IPS-11a (cell line): ENCODE data around the gene GSTO2.

Source experiments
- H3K4me3 ChIP-seq: one replicate; pipeline ENCODE4 v1.5.1; 2013; ENCODE audit warnings: low read depth, low read length, control low read depth

GSTO2 gene

DNA sequence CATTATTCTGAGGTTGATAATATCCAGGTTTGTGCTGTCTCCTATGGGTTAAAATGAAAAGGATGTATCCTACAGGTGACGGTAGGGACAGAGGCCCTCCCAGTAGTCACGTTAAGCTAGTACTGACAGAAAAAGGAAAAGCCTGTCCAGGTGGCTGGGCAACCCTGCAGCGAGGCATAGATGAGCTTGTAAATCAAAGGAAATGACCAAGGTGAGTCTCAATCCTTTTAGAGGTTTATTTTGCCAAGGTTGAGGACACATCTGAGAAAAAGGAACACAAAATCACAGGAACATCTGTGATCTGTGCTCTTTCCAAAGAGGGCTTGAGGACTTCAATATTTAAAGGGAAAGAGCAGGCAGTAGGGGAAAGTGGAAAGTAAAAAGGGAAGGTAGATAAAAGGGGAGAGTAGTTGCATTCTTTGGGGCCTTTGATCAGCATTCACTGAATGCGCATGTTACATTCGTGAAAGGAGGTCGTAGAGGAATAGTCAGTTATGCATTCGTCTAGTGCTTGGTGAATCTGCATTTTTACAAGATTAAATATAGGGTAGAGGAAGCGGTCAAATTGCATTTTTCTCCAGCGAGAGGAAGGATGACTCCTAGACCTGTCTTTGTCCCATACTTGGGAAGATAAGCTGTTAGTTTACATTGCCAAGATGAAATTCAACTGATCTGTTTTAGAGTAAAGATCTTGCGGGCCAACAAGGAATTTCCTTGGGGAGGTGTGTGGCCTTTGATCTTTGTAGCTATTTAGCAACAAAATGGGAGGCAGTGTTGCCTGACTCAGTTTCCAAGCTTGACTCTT is 15.2 kb upstream of the GSTO2 start:
- peak overlapping the region; percentile 66 for H3K4me3 ChIP-seq

DNA sequence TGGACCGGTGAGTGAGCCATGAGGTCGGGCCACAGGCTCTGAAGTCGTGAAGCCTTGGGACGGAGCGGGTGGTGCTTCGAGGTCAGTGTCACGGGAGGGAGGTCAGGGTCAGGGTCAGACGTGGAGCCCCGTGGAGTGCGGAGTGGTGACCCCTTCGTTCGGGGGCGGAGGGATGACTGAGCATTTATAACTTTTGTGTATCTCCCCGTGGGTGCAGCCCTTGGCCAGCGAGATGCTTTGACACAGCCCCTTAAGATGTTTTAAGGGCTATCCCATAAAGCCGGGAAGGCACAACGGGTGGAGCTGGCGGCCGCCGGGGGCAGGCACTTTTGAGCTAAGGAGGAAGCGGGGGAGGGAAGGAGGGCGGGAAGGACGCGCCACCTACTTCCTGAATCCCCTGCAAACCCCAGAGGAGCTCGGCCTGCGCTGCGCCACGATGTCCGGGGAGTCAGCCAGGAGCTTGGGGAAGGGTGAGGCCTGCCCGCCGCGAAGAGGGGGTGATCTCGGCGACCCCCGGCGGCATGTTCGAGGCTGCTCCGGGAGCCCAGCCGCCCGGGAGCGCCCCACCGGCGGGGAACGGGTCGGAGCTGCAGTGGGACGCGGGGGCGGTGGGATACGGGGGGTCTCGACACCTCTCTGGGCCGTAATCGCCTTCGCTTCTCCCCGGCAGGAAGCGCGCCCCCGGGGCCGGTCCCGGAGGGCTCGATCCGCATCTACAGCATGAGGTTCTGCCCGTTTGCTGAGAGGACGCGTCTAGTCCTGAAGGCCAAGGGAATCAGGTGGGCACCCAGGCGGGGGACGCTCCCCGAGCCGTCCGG is 14.3 kb upstream of the GSTO2 start, which contains the start of gene GSTO1:
Gene GSTO1 (plus strand): TSS at position 400 of the 818 bp plus-strand sequence. CDS start 37 bp downstream, at position 437.
- H3K4me3 ChIP-seq = peak within 1 kb of the TSS; percentile 66

DNA sequence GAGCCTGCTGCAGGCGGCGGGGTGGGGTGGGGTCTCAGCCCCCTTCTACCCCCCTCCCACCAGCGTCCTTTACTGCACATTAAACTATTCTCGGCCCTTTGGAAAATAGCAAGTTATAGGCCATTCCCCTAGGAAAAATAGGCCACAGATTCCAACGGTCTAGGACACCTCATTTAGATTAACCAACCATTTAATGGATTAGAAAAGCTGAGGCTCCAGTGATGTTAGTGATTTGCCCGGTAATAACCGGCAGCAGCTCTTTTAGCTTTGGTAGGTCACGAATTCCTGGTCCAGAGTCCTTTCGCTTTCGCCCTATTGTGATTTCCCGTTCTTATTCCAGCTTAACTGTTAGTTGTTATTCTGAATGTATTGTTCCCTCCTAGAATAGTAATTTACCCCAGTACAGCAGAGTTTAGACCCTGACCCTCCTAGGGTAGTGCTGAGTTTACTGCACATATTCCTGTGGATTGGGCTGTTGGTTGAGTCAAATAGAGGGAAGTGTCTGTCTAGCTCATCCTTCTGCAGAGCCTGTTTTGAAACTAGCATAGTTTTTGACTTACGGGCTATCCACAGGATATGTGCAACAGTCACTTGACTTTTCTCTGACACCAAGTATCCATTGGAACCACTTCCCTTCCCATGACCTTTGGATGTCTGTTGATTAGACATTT is 13.5 kb upstream of the GSTO2 start:
- peak overlapping the region; percentile 66 for H3K4me3 ChIP-seq

DNA sequence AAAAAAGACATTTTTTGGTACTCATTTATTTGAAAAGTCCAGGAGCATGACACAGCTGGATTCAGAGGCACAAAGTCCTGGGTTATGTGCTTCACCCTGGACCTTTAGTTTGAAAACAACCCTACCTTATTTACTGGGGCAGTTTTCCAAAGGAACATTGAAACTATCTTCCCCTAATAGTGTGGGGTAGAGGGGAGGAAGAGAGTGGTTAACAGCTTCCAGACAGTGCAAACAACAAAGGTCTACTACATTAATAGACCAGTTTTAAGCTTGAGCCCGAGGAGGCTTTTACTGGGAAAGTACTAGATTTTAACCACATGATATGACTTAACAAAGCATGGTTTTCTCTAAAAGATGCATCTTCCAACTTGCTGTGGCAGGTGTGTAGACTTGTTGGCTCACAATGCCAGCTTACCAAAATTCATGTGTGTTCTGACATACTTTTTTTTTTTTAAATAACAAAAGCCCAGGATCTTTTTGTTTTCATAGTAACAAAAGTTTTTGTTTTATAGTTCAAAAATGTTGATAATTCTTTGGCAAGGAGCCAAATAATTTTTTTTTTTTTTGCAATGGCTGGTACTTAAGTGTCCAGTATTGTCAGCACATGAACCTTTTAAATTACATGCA is 12.5 kb upstream of the GSTO2 start:
- H3K4me3 ChIP-seq = no peak overlapping the region

DNA sequence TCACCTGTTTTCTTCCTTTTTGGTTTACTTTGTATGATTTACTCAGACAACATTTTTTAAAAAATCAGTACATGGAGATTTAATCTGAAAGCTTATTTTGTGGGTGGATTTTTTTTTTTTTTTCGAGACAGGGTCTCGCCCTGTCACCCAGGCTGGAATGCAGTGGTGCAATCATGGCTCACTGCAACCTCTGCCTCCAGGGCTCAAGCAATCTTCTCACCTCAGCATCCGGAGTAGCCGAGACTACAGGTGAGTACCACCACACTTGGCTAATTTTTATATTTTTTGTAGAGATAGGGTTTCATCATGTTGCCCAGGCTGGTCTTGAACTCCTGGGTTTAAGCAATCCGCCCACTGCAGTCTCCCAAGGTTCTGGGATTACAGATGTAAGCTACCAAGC is 11.7 kb upstream of the GSTO2 start:
- no peak overlapping the region for H3K4me3 ChIP-seq

DNA sequence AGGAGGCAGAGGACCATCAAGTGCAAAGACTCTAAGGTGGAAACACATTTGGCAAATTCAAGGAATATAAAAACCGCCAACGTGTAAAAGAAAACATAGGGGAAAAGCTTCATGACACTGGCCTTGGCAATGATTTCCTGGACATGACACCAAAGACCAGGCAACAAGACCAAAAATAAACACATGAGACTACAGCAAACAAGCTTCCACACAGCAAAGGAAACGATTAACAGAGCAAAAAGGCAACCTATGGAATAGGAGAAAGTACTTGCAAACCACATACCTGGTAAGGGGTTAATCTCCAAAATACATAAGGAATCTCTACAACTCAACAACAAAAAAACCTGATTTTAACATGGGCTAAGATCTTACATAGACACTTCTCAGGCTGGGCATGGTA is 10.8 kb upstream of the GSTO2 start:
- no peak overlapping the region for H3K4me3 ChIP-seq

DNA sequence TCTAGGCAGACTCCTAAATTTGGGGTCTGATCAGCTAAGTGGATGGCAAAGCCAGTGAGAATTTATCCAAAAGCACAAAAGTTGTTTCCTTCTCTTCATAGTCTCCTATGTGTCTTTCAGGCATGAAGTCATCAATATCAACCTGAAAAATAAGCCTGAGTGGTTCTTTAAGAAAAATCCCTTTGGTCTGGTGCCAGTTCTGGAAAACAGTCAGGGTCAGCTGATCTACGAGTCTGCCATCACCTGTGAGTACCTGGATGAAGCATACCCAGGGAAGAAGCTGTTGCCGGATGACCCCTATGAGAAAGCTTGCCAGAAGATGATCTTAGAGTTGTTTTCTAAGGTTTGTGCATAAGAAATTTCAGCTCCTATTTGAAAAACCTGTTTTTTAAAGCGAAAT is 9.5 kb upstream of the GSTO2 start:
- no peak overlapping the region for H3K4me3 ChIP-seq

DNA sequence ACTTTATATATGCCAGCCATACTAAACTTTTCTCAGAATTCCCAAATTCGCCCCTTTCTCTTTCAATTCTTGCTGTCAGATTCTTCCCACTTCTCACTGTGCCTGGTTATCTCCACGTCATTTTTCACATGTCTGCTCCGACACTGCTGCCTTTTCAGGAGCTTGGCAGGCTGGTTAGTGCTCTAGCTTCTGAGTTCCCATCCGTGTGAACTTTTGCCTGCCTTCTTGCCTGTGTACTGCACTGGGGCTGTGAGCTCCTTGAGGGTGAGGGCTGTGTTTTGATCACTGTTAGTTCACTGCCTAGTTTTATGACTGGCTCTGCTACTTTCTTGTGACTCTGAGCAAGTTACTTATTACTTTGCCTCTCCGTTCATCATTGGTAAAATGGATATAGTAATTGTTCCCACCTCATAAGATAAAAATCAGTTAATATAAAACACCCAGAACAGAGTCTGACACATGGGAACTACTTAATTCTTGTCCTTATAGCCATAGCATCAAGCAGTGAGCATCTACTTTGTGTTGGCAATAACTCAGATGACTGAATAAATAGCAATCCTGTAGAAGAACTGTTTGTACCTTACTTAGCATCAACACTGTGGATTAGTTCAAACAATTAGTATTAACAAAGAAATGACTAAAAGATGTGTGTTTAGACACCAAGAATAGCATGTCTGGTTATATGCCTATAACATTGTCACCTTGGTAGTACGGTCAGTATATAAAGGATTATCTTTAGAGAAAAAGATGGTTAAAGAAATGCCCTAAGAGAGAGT is 8.8 kb upstream of the GSTO2 start:
- no peak overlapping the region for H3K4me3 ChIP-seq

DNA sequence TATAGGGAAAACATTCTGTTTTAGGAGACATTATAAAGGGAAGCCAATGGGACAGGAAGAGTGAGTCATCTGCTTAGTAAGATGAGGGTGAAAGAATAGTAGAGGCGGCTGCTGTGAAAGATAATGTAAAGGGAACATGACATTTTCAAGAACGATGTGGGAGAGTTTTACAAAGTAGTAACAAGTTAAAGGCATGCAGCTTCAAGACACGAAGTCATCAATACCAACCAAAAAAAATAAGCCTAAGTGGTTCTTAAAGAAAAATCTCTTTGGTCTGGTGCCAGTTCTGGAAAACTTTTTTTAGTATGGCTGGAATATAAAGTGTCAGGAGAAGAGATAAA is 8.2 kb upstream of the GSTO2 start:
- no peak overlapping the region for H3K4me3 ChIP-seq

DNA sequence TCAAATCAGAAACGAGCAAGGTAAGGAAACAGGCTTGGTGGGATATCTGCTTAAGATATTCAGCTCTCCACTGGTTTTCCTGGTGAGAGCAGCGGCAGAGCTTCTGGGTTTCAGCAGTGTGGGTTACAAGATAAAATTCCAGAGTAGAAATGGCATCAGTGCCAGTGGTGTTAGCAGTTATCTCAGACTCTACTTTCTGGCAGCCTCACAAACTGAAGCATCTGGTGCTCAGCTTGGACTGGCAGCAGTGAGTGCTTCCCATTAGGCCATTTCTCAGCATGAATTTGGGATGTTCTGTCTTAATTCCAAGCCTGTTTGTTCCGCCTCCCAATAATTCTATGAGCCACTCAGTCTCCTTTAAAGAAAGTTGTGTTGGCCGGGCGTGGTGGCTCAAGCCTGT is 6.9 kb upstream of the GSTO2 start:
- no peak overlapping the region for H3K4me3 ChIP-seq

DNA sequence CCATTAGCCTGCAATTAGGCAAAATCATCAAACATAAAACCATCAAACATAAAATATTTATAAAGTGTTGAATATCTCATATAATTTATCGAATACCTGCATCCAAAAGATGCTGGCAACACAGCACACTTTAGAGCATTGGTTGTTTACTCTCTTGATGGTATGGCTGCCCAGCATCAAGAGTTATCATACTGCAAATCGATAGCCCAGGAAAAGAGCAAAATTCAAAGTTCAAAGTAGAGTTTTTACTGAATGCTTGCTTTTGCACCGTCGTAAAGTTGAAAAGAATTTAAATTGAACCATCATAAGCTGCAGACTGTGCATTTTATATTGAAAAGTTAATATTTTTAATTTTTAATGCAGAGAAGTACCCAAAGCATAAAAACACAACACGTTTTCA is 4.2 kb upstream of the GSTO2 start:
- no peak overlapping the region for H3K4me3 ChIP-seq

DNA sequence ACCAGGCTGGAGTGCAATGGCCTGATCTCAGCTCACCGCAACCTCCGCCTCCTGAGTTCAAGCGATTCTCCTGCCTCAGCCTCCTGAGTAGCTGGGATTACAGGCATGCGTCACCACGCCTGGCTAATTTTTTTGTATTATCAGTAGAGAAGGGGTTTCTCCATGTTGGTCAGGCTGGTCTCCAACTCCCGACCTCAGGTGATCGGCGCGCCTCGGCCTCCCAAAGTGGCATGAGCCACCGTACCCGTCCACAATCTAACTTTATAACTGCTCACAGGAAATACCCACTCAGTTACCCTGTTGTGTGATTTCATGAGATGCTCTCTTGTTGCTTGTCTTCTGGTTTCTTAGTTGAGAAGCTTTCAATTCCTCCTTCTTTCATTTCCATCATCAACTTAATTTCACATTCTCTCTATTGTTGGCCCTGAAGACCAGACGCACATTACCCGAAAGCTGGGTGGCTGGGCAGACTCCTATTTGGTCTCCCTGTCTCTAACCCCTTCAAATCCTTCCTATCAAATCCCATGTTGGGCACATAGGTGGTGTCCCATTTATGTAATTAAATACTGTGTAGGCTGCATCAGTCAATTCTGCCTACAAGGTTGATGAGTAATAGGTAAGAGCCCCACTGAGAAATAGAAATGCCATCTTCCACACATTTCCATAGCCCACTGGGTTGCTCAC is 1.1 kb upstream of the GSTO2 start:
- peak overlapping the region; percentile 94 for H3K4me3 ChIP-seq

DNA sequence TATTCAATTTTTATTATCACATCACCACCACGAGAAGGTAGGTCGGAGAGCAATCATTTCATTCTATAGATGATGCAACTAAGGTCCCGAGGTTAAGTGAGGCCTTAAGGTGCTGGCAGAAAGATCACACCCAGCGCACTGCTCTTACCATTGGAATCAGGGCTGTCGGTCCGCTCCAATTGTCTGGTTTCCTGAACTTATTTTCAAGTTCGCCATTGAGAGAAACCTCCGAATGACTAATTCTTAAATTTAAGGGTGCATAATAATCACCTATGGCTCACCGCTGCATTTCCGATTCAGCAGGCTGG is 625 bp upstream of the GSTO2 start:
- peak overlapping the region; percentile 94 for H3K4me3 ChIP-seq

DNA sequence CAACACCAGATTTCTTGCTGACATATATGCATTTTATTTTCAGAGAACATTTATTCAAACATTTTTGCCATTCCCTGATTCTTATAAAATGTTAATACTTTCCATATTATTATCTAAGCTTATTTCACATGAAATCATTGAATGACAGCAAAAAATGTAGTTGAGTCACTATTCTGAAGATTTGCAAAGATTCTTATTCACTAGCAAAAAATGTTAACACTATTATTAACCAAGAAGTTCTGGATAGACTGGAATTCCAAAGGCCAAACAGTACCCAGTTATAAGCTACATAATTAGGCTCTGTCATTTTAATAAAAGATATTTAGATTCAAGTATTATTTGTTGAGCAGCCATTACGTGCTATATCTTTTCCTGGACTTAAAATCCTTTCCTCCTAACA is 4.3 kb downstream of the GSTO2 start:
- H3K4me3 ChIP-seq = no peak overlapping the region

DNA sequence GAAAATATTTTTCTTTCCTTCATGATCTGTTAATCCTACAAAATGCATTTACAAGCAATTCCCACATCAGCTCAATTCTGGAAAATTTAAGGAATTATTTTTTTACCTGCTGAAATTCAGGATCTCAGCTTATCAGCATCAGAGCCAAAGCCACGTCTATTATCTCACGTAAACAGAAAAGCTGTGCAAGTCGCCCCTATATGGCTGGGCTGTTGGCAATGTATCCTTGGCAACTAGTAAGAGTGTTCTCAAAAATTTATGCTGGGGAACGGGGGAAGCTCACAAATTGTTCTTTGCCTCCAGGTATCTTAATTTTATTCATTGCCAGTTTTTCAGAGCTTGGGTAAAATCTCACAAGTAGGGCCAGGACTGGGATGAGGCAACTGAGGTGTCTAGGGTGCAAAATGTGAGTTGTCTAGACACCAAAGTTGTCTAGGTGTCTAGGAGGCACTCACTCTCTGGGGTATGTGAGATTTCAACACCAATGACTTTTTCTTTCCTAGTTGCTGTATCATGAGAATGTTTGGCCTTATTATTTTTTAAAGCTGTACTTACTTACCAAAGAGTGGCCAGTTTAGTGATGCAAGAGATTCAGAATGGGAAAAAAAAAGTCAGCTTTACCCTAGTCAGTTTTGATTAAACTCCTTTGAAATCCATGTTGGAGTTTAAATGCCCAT is 5.1 kb downstream of the GSTO2 start:
- H3K4me3 ChIP-seq = no peak overlapping the region

DNA sequence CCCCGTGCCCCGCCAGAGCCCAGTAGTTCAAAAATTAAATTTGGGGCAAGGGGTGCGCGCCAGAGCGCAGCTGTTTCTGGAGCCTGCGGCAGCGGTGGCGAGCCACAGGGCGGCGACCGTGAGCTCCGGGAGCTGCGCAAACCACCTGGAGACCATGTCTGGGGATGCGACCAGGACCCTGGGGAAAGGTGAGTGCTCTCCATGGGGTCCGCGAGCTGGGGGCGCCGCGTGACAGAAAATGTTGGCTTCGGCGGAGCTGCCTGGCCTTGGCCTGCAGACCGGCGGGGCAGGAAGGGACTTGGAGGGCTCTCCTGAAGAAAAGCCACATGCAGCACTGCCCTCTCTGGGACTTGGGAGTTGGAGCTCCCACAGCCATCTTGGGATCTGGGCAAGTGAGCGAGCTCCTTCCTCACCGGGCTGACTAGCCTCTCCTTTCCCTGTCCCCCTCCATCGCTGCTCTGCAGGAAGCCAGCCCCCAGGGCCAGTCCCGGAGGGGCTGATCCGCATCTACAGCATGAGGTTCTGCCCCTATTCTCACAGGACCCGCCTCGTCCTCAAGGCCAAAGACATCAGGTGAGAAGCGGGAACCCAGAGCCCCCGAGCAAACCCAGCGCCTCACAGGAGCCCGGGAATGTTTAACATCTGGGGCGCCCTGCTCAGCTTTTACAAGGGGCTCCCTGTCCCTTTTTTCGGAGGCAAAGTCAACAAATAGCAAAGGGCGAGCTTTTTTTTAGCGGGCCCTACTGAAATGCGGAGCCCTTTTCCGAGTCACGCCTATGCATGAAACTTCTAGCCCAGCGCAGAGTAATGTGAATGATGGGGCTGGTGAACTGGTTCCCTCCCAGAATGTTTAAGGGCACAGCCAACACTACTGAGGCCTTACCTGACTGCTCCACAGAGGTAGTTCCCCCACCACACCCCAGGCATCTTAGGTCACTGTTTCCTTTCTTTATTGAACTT is 6.1 kb downstream of the GSTO2 start:
- peak overlapping the region; percentile 61 for H3K4me3 ChIP-seq

DNA sequence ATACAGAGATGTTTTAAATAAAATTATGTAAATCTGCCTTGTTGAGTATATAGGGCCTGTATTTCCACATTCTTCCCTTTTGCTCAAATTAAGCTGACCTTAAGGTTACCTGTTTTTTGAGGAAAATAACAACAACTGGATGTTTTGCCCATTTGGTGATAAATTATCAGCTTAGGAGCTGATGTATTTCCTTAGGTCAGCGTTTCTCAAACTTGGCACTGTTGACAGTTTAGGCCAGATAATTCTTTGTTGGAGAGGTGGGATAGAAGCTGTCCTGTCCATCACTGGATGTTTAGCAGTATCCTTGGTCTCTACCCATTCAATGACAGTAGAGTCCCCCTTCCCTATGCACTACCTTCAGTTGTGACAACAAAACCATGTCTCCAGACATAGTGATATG is 7.2 kb downstream of the GSTO2 start:
- no peak overlapping the region for H3K4me3 ChIP-seq

DNA sequence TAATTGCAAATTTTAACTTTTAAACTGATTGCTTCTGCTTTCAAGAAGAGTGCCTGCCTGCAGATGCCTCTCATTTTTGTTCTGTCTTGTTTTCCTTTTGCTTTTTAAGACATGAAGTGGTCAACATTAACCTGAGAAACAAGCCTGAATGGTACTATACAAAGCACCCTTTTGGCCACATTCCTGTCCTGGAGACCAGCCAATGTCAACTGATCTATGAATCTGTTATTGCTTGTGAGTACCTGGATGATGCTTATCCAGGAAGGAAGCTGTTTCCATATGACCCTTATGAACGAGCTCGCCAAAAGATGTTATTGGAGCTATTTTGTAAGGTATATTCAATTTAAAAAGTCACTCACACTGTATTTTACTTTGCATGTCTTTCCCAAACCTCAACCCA is 8.8 kb downstream of the GSTO2 start:
- no peak overlapping the region for H3K4me3 ChIP-seq
